ENCODE measurements around the gene PRSS35.

- TF ChIP-seq FOXJ3 (CRISPR knock-in tag; IDR thresholded peaks at IDR 0.05) (no peak), NRF1 (IDR thresholded peaks at IDR 0.05; ENCODE audit: low read depth, low read length) (no peak), EZH2phosphoT487 (IDR thresholded peaks at IDR 0.05; ENCODE audit: borderline replicate concordance, low read depth) (no peak), CTCF (IDR thresholded peaks at IDR 0.05) (no peak), REST (IDR thresholded peaks at IDR 0.05; ENCODE audit: low read depth, low read length) (no peak), USF2 (IDR thresholded peaks at IDR 0.05; ENCODE audit: borderline replicate concordance, low read depth, low read length) (no peak)
Measured at GRCh38 chr6:83539678-83540077, 27.3 kb downstream of the PRSS35 start.

All from SK-N-SH (cell line).